D341Med (cell line): ENCODE measurements around the gene GM2A.
A peak's percentile ranks its signal among the peaks of the same experiment; 100 is the strongest.

Source experiments
- DNase-seq: peaks from one replicate; pipeline ENCODE4 v3.0.0; 2012; ENCODE audit warnings: low spot score

The GM2A gene

DNA sequence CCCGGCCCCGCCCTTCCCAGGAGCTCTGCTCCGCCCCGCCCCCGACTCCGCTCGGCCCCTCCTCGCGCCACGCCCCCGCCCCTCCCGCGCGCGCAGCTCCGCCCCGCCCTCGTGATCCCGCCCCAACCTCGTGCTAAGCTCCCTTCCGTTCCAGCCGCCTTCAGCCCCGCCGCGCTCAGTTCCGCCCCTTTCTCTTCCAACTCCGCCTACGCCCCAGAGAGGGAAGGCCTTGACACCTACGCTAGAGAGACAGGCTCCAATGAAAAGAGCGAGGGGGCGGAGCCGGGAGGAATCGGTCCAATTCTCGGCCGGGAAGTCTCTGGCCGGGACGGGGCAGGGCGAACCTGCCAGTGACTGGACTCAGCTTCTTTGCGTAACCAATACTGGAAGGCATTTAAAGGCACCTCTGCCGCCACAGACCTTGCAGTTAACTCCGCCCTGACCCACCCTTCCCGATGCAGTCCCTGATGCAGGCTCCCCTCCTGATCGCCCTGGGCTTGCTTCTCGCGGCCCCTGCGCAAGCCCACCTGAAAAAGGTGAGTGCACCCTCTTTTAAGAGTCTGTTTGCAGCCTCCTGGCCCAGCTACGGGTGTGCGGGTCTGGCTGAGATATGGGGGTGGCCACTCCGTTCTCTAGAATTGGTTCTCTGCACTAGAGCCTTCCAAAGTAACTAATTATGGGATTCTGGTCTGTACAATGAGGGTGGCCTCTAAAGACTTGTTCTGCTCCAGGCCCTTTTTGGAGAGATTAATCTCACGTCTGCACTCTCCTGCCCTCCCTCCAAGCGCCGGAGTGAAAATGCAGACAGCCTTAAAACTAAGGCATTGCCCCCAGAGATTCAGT, at the start of gene GM2A:
Gene GM2A (plus strand): TSS at position 424 of the 843 bp plus-strand sequence. CDS start 32 bp downstream, at position 456.
- DNase-seq = peak; percentile 96

DNA sequence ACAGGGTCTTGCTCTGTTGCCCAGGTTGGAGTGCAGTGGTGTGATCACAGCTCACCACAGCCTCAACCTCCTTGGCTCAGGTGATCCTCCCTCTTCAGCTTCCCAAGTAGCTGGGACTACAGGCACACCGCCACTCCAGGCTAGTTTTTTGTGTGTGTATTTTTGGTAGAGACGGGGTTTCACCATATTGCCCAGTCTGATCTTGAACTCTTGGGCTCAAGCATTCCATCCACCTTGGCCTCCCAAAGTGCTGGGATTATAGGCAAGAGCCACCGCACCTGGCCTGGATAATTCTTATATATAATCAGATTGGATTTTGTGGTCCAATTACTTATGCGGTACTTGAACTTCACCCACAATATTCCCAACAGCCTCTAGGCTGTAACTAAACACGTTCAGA, 48.9 kb upstream of the GM2A start:
- no peak for DNase-seq

DNA sequence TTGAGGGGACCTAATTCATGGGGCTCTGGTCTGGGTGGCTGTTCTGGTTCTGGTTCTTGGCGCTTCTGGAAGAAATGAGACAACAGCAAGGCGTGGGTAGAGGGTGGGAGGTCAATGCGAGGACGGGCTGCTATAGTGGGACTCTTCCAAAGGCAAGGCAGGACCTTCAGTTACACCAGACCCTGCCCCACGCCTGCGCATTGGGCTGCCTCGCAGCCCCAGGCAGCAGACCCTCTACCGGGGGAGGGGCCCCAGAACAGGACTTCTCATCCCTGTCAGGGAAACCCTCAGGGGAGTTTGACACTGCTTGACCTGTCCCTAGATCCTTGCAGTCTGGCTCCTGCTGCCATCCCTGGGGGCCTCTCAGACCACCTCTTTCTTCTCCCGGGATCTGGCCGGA, 47.6 kb upstream of the GM2A start:
- no peak for DNase-seq

DNA sequence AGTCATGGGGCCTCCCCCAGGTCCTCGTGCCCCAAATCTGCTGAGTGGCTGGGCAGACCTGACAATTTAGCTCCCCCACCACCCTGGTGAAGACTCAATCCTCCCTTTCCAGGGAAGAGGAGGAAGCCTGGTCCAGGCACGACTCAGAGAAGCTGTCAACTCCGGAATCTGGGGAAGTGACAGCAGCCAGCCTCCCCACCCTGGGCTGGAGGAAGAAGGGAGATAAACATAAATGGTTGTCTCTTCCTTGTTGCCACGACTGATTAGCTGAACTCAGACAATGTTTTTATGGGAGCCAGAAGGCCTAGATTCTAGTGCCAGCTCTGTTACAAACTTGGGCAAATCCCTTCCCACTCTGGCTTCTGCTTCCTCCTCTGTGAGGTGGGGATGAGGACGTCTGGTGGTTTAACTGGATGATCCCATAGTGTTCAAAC, 44.5 kb upstream of the GM2A start:
- DNase-seq = no peak

GRCh38 chr5:151212406-151212798, 40.6 kb upstream of the GM2A start:
- no peak for DNase-seq

- DNase-seq = no peak
These were observed 39.0 kb upstream of the GM2A start for GRCh38 chr5:151213803-151214613.

DNA sequence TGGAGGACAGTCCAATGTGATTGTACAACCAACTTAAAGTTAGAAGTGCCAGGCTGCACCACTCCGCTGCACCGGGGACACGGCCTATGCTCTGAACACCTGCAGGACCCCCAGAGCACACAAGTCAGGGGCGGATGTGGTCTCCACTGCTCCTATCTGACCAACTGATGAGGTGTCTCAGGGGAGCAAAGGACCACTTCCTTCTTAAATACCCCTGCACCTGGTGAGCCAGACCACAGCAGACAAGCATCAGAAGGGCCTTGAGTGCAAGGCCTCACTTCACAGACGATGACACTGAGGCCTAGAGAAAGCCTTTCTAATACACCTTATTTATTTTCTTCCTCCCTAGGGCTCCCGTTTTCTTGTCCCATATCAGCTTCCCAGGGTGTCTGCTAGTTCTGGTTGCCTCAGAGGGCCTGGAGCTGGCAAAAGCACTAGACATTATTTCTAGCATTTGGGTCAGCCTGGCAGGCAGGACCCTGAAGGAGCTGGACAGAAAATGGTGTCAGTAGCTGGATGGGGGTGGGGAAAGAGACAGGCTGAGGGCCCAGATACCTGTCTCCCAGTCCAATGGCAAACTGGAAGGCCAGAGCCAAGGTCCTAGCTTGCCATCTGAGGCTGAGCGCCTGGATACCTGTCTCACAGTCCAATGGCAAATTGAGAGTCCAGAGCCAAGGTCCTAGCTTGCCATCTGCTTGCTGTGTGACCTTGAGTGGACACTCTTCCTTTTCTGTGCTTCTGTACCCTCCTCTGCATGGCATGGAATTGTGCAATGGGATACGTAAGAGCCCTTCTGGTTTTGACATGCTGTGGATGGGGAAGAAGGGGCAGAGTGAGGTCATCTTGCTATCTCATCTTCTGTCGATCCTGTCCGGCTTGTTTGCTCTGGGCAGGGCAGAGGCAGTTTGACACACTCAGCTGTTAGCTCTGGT, 38.1 kb upstream of the GM2A start:
- DNase-seq = no peak

DNA sequence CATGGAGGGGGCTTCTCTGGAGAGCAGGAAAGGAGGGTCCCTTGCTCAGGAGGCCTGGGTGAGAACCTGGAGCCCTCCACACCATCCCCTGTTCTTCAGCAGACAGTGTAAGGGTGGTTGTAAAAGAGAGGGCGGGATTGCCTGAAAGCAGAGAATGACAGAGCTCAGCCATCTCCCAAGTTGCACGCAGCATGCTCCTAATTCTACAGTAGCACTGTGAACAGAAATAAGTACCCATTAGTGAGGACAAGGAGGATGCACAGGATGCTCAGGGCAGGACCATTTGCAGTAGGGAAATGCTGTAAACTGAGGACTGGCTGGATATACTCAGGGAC, 37.5 kb upstream of the GM2A start:
- DNase-seq = no peak

DNA sequence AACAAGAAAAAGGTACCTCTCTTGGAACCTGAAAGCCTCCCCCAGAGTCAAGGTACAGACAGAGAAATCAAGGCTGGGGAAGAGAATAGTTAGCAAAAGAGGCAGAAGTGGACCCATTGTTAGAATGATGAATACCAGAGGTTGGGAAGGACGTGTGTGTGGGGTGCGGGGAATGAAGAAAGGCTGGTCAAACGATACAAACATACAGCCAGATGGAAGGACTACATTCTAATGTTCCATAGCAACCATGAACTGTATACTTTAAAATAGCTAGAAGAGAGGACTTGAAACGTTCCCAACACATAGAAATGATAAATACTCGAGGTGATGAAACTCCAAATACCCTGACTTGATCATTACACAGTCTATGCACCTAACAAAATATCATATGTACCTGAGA, 36.2 kb upstream of the GM2A start:
- no peak for DNase-seq

- DNase-seq = no peak
These were observed 34.8 kb upstream of the GM2A start for GRCh38 chr5:151218177-151218576.

DNA sequence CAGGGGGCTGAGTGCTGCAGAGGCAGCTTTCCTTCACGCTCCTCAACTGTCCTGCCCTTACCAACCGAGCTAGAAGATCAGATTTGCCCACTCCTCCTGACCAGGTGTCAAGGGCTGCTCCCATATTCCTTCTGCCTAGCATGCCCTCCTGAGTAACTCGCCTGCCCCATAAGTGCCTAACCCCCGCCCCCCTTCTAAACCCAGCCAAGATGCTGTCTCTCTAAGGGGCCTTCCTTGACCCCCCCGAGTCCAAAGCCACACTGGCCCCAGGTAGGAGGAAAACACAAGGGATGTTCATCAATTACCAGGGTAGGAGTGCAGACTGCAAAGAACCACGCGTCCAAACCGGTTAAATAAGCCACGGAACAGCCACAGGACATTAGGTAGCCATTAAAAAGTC, 33.8 kb upstream of the GM2A start:
- DNase-seq = no peak

DNA sequence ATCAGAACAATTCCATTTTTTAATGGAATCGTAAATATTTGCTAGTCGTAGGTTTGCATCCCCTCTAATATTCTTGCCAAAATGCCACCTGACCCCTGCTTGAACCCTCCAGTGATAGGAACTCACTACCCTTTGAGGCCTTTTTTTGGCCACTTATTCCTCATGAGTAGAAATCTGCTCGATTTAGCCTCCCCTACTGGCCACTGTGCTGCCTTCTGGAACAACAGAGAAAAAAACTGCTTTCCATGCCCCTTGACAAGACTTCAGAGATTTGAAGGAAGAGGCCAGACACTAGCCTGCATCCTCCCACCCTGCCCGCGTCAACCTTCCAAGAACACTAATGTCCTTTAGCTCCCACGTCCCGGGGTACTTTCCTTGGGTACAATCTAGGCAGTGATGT, 33.2 kb upstream of the GM2A start:
- DNase-seq = no peak

GRCh38 chr5:151221574-151221973, 31.4 kb upstream of the GM2A start:
- no peak for DNase-seq

- no peak for DNase-seq
These were observed 30.8 kb upstream of the GM2A start for GRCh38 chr5:151222054-151222789.

- DNase-seq = no peak
These were observed 30.1 kb upstream of the GM2A start for GRCh38 chr5:151222790-151223446.

- peak; percentile 83 for DNase-seq
These were observed 29.3 kb upstream of the GM2A start, which contains the start of gene CCDC69 for GRCh38 chr5:151223447-151224264. TSS of gene CCDC69 (minus strand) at chr5:151224092. CDS start at chr5:151223970, 122 bp downstream.

- DNase-seq = no peak
These were observed 28.6 kb upstream of the GM2A start for GRCh38 chr5:151224372-151224771.

DNA sequence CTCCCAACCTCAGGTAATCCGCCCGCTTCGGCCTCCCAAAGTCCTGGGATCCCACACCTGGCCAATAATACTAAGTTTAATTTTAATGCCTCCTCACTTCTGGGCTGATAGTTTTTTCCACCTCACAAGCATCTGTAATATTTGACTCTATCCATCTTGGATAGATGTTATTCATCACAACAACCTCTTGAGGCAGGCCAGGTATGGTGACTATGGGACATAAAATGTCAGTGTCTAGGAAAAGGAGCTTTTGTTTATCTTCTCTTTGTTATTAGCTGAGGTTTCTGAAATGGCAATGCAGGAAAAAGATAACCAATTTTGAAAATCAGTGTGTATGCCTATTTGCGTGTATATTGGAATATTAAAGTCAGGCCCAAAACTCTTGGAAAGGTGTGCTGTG, 27.9 kb upstream of the GM2A start:
- no peak for DNase-seq

- DNase-seq = no peak
These were observed 27.5 kb upstream of the GM2A start for GRCh38 chr5:151225475-151225874.

- no peak for DNase-seq
These were observed 25.0 kb upstream of the GM2A start for GRCh38 chr5:151227918-151228447.
